ENCODE results near the gene SPATA6.
"Not testable (repeated sequence)": the region's sequence is repeated elsewhere in the genome, so short reads cannot be mapped to it uniquely, and the experiment has no call there.

The SPATA6 gene

GRCh38 chr1:48341221-48341620 is 130.8 kb downstream of the SPATA6 start:
- DNase-seq (ENCODE audit: low spot score) = no peak
- TF ChIP-seq CTCF (IDR thresholded peaks at IDR 0.05; ENCODE audit: extremely low read depth, missing control alignments) = no peak

GRCh38 chr1:48338257-48338656 is 133.7 kb downstream of the SPATA6 start:
- no peak for DNase-seq (ENCODE audit: low spot score)
- TF ChIP-seq CTCF (IDR thresholded peaks at IDR 0.05; ENCODE audit: extremely low read depth, missing control alignments) = no peak

- TF ChIP-seq CTCF (IDR thresholded peaks at IDR 0.05; ENCODE audit: extremely low read depth, missing control alignments) = no peak
- DNase-seq (ENCODE audit: low spot score) = no peak
Measured at GRCh38 chr1:48333316-48333715, 138.7 kb downstream of the SPATA6 start.

GRCh38 chr1:48332115-48332514 is 139.9 kb downstream of the SPATA6 start:
- no peak for DNase-seq (ENCODE audit: low spot score)
- TF ChIP-seq CTCF (IDR thresholded peaks at IDR 0.05; ENCODE audit: extremely low read depth, missing control alignments) = no peak

GRCh38 chr1:48329905-48330304 is 142.1 kb downstream of the SPATA6 start:
- DNase-seq (ENCODE audit: low spot score) = no peak
- TF ChIP-seq CTCF (IDR thresholded peaks at IDR 0.05; ENCODE audit: extremely low read depth, missing control alignments) = no peak

GRCh38 chr1:48329486-48329885 is 142.5 kb downstream of the SPATA6 start:
- DNase-seq (ENCODE audit: low spot score) = no peak
- TF ChIP-seq CTCF (IDR thresholded peaks at IDR 0.05; ENCODE audit: extremely low read depth, missing control alignments) = no peak

- DNase-seq (ENCODE audit: low spot score) = not testable (repeated sequence)
Measured at GRCh38 chr1:48311829-48312228, 160.2 kb downstream of the SPATA6 start.

- no peak for TF ChIP-seq CTCF (IDR thresholded peaks at IDR 0.05; ENCODE audit: extremely low read depth, missing control alignments)
- DNase-seq (ENCODE audit: low spot score) = no peak
Measured at GRCh38 chr1:48309564-48310082, 162.4 kb downstream of the SPATA6 start.

All from GM20000 (cell line).